Hepatocyte (in vitro differentiated cells): ENCODE results near the gene CRELD2. TPM values are rescaled to one million over a fixed set of nuclear protein-coding genes. Genes with fewer than 3 reads are reported as not detected.

Experiments used
- DNase-seq: peaks from one replicate; pipeline ENCODE4 v3.0.0-alpha.2; 2016; ENCODE audit warnings: low spot score
- H2AFZ ChIP-seq: fragments of 200-600 bp; sonication (generic); 2 replicates; pipeline ENCODE4 v1.6.0; 2016; ENCODE audit warnings: antibody characterized with exemption, mild to moderate bottlenecking
- H3K27ac ChIP-seq: fragments of 200-600 bp; sonication (generic); 2 replicates; pipeline ENCODE4 v1.5.1; 2016; ENCODE audit warnings: mild to moderate bottlenecking
- H3K27me3 ChIP-seq: fragments of 200-600 bp; sonication (generic); 2 replicates; pipeline ENCODE4 v1.6.1; 2016
- H3K36me3 ChIP-seq: fragments of 200-600 bp; sonication (generic); replicated peaks from 2 replicates; pipeline ENCODE4 v1.5.1; 2016; ENCODE audit warnings: low read depth; ENCODE audit not compliant: insufficient read depth
- H3K4me1 ChIP-seq: fragments of 200-600 bp; sonication (generic); 2 replicates; pipeline ENCODE4 v1.5.1; 2016; ENCODE audit warnings: mild to moderate bottlenecking, moderate library complexity; ENCODE audit not compliant: insufficient read depth
- H3K4me2 ChIP-seq: fragments of 200-600 bp; sonication (generic); 2 replicates; pipeline ENCODE4 v1.6.0; 2016
- H3K4me3 ChIP-seq: fragments of 200-600 bp; sonication (generic); 2 replicates; pipeline ENCODE4 v1.5.1; 2016; ENCODE audit warnings: mild to moderate bottlenecking
- H3K79me2 ChIP-seq: fragments of 200-600 bp; sonication (generic); 2 replicates; pipeline ENCODE4 v1.6.0; 2017; ENCODE audit warnings: mild to moderate bottlenecking
- H3K9me2 ChIP-seq: fragments of 200-600 bp; sonication (generic); replicated peaks from 2 replicates; pipeline ENCODE4 v1.6.0; 2017; ENCODE audit warnings: mild to moderate bottlenecking; ENCODE audit not compliant: insufficient read depth
- H3K9me3 ChIP-seq: fragments of 200-600 bp; sonication (generic); 2 replicates; pipeline ENCODE4 v1.5.1; 2016; ENCODE audit warnings: low read depth, mild to moderate bottlenecking
- H4K20me1 ChIP-seq: fragments of 200-600 bp; sonication (generic); 2 replicates; pipeline ENCODE4 v1.6.0; 2016; ENCODE audit warnings: mild to moderate bottlenecking; ENCODE audit not compliant: insufficient read depth, poor library complexity, severe bottlenecking
- CTCF ChIP-seq: fragments of 200-600 bp; sonication (generic); IDR thresholded peaks from 2 replicates; pipeline ENCODE4 v1.5.1; 2016; ENCODE audit warnings: antibody characterized with exemption, mild to moderate bottlenecking; ENCODE audit not compliant: poor library complexity
- EZH2 ChIP-seq: fragments of 200-600 bp; sonication (generic); IDR thresholded peaks from 2 replicates; pipeline ENCODE4 v1.6.1; 2016; ENCODE audit warnings: antibody characterized with exemption, mild to moderate bottlenecking, borderline replicate concordance
- EZH2phosphoT487 ChIP-seq: fragments of 200-600 bp; sonication (generic); IDR thresholded peaks from one replicate; pipeline ENCODE4 v1.6.1; 2018; ENCODE audit warnings: antibody characterized with exemption, mild to moderate bottlenecking, low read depth, moderate library complexity; ENCODE audit not compliant: unreplicated experiment, severe bottlenecking
- WGBS: methylation state at CpG from one replicate; pipeline ENCODE4 v1.1.6; 2016; ENCODE audit warnings: low lambda C conversion rate; ENCODE audit errors: missing lambda C conversion rate; 5-methylcytosine and 5-hydroxymethylcytosine counted together
- polyA plus RNA-seq: library from polyadenylated mRNA; unstranded; fragments of >200 nt; fragmentation: Nextera tagmentation; extraction: Ambion mirVana; gene quantifications from 2 replicates; pipeline ENCODE4 v1.2.1, GENCODE V29; 2016
- total RNA-seq: library from RNA; depleted of rRNA; stranded (reverse); fragments of >200 nt; gene quantifications from 2 replicates; pipeline ENCODE4 v1.2.3, GENCODE V29; 2014

The CRELD2 gene
- total and polyA plus RNA-seq, 2 experiments from 2014 or later: 79.7 to 129 TPM

DNA sequence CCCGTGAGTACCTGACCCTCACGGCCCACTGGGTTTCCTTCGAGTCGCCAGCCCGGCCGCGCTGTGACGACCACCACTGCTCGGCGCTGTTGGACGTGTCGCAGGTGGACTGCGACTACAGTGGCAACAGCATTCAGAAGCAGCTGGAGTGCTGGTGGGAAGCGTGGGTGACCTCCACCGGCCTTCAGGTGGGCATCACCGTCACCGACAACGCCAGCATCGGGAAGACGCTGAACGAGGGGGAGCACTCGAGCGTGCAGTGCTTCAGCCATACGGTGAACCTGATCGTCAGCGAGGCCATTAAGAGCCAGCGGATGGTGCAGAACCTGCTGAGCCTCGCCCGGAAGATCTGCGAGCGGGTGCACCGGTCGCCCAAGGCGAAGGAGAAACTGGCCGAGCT lies 32.6 kb upstream of the CRELD2 start:
- WGBS: 99% methylated on average over 35 of the region's 35 CpGs
- TF ChIP-seq EZH2 (no peak), EZH2phosphoT487 (no peak), CTCF (no peak)
- H3K4me2 ChIP-seq: no peak overlapping the region
- H3K27ac ChIP-seq: no peak overlapping the region
- no peak overlapping the region for H2AFZ ChIP-seq
- no peaks in the 10 kb centered on the region for H3K27me3 ChIP-seq
- H3K79me2 ChIP-seq: peaks cover 87% of the 10 kb centered on the region
- H3K9me3 ChIP-seq: no peaks in the 10 kb centered on the region
- no peak for DNase-seq
- H3K4me3 ChIP-seq: no peak overlapping the region
- no peaks in the 10 kb centered on the region for H3K4me1 ChIP-seq
- no peaks in the 10 kb centered on the region for H3K9me2 ChIP-seq
- no peaks in the 10 kb centered on the region for H4K20me1 ChIP-seq
- no peaks in the 10 kb centered on the region for H3K36me3 ChIP-seq

- no peak overlapping the region for H2AFZ ChIP-seq
- H3K4me2 ChIP-seq: no peak overlapping the region
- H3K9me2 ChIP-seq: no peaks in the 10 kb centered on the region
- no peaks in the 10 kb centered on the region for H3K36me3 ChIP-seq
- no peak overlapping the region for H3K27ac ChIP-seq
- no peaks in the 10 kb centered on the region for H3K9me3 ChIP-seq
- no peak overlapping the region for H3K4me3 ChIP-seq
- no peak for TF ChIP-seq CTCF
- no peak for TF ChIP-seq EZH2phosphoT487
- TF ChIP-seq EZH2: no peak
- H4K20me1 ChIP-seq: no peaks in the 10 kb centered on the region
- WGBS: 98% methylated on average over 41 of the region's 41 CpGs
- H3K27me3 ChIP-seq: no peaks in the 10 kb centered on the region
- no peaks in the 10 kb centered on the region for H3K4me1 ChIP-seq
- peaks cover 86% of the 10 kb centered on the region for H3K79me2 ChIP-seq
- no peak for DNase-seq
These were observed 31.9 kb upstream of the CRELD2 start for GRCh38 chr22:49886346-49887063.

GRCh38 chr22:49887064-49887451 lies 31.4 kb upstream of the CRELD2 start:
- H3K4me3 ChIP-seq: no peak overlapping the region
- no peaks in the 10 kb centered on the region for H3K36me3 ChIP-seq
- H3K9me2 ChIP-seq: no peaks in the 10 kb centered on the region
- no peak overlapping the region for H2AFZ ChIP-seq
- no peaks in the 10 kb centered on the region for H3K9me3 ChIP-seq
- no peak overlapping the region for H3K4me2 ChIP-seq
- H3K79me2 ChIP-seq: peaks cover 80% of the 10 kb centered on the region
- no peaks in the 10 kb centered on the region for H3K4me1 ChIP-seq
- H3K27me3 ChIP-seq: no peaks in the 10 kb centered on the region
- no peaks in the 10 kb centered on the region for H4K20me1 ChIP-seq
- no peak for DNase-seq
- H3K27ac ChIP-seq: no peak overlapping the region
- TF ChIP-seq CTCF (no peak), EZH2 (no peak), EZH2phosphoT487 (no peak)
- WGBS: 95% methylated on average over 14 of the region's 14 CpGs
